GM12878 (cell line): Measurements from ENCODE around the gene INAFM1. TPM values are rescaled to one million over a fixed set of nuclear protein-coding genes. Genes with fewer than 3 reads are reported as not detected.

Experiments used
- ATAC-seq: fragments of 200-7000 bp; cut with Tn5 transposase; 3 replicates; pipeline ENCODE4 v1.9.1; 2020; ENCODE audit warnings: mild to moderate bottlenecking, moderate library complexity
- BruUV-seq: library from RNA; stranded (reverse); fragments of 400-500 nt; replicated peaks from 2 replicates; lab custom pipeline; 2021; lab: Mats Ljungman, UMichigan
- CTCF ChIA-PET: fragments of 300-600 bp; sonication (Branson Sonifier 250); formaldehyde crosslinking; extraction: SDS; loops from one replicate; lab custom pipeline; 2021; ENCODE audit warnings: inconsistent platforms; lab: Yijun Ruan, JAX
- POLR2A ChIA-PET: fragments of 350-600 bp; formaldehyde crosslinking; extraction: SDS; loops from one replicate; lab custom pipeline; 2021; ENCODE audit warnings: inconsistent platforms; lab: Charles Lee
- RAD21 ChIA-PET: fragments of 300-600 bp; sonication (Branson Sonifier 250); formaldehyde crosslinking; loops from one replicate; lab custom pipeline; 2023; ENCODE audit warnings: antibody characterized with exemption; ENCODE audit not compliant: unreplicated experiment; lab: Charles Lee
- SMC1A ChIA-PET: fragments of 300-600 bp; sonication (Branson Sonifier 250); formaldehyde crosslinking; loops from one replicate; lab custom pipeline; 2023; ENCODE audit not compliant: unreplicated experiment, uncharacterized antibody; lab: Charles Lee
- DNase-seq: peaks from one replicate; pipeline ENCODE4 v3.0.0-alpha.2; 2011; ENCODE audit warnings: low read depth, low spot score
- FAIRE-seq: peaks from 3 replicates; lab custom pipeline; 2011; peaks lifted over from hg19 to GRCh38; lab: Jason Lieb, UNC
- H2AFZ ChIP-seq: 2 replicates; pipeline ENCODE4 v1.6.0; 2011; ENCODE audit warnings: low read depth, low read length, control low read depth; ENCODE audit not compliant: control insufficient read depth
- H3K27ac ChIP-seq: 2 replicates; pipeline ENCODE4 v1.5.1; 2011; ENCODE audit warnings: control low read depth; ENCODE audit not compliant: control insufficient read depth, insufficient read depth
- H3K27me3 ChIP-seq, 2 experiments: replicated peaks in 1 of 2; 2 replicates each; pipeline versions ENCODE4 v1.6.0 to v1.6.1; 2011; ENCODE audit warnings: low read length in 1 of 2; ENCODE audit not compliant: control insufficient read depth in 2 of 2, insufficient read depth in 2 of 2
- H3K36me3 ChIP-seq, 2 experiments: 2 replicates each; pipeline ENCODE4 v1.5.1; 2011; ENCODE audit warnings: low read length in 1 of 2; ENCODE audit not compliant: control insufficient read depth in 2 of 2, insufficient read depth in 2 of 2
- H3K4me1 ChIP-seq: 2 replicates; pipeline ENCODE4 v1.6.1; 2011; ENCODE audit warnings: mild to moderate bottlenecking, low read length, moderate library complexity, mixed read lengths; ENCODE audit not compliant: control insufficient read depth, insufficient read depth
- H3K4me2 ChIP-seq: 2 replicates; pipeline ENCODE4 v1.6.0; 2011; ENCODE audit warnings: control low read depth; ENCODE audit not compliant: control insufficient read depth, insufficient read depth
- H3K4me3 ChIP-seq: fragments of 200-600 bp; sonication (generic); 2 replicates; pipeline ENCODE4 v1.5.1; 2016
- H3K79me2 ChIP-seq: 2 replicates; pipeline ENCODE4 v1.6.0; 2011; ENCODE audit warnings: low read length; ENCODE audit not compliant: control insufficient read depth, insufficient read depth
- H3K9ac ChIP-seq: 2 replicates; pipeline ENCODE4 v1.8.0; 2011; ENCODE audit warnings: low read length, control low read depth, mixed read lengths; ENCODE audit not compliant: control insufficient read depth, insufficient read depth
- H3K9me3 ChIP-seq: replicated peaks from 3 replicates; pipeline ENCODE4 v1.5.1; 2011; ENCODE audit warnings: mild to moderate bottlenecking, low read length; ENCODE audit not compliant: control insufficient read depth, insufficient read depth
- H4K20me1 ChIP-seq: 2 replicates; pipeline ENCODE4 v1.6.0; 2011; ENCODE audit not compliant: control insufficient read depth, insufficient read depth
- BACH1 ChIP-seq: fragments of 450-650 bp; IDR thresholded peaks from 2 replicates; pipeline ENCODE4 v1.6.1; 2017; ENCODE audit warnings: mild to moderate bottlenecking, borderline replicate concordance
- BCL11A ChIP-seq: IDR thresholded peaks from 2 replicates; pipeline ENCODE4 v1.6.1; 2011; ENCODE audit warnings: low read depth, low read length
- EZH2 ChIP-seq: IDR thresholded peaks from 2 replicates; pipeline ENCODE4 v1.6.1; 2012; ENCODE audit warnings: low read depth, mild to moderate bottlenecking, control low read depth, inconsistent platforms, low read length, borderline replicate concordance; ENCODE audit not compliant: control insufficient read depth
- KAT2A ChIP-seq: conservative IDR thresholded peaks from 2 replicates; pipeline ENCODE4 v1.6.1; 2011; ENCODE audit warnings: low read depth, low read length; ENCODE audit not compliant: control insufficient read depth
- MTA2 ChIP-seq: fragments of 450-650 bp; IDR thresholded peaks from 2 replicates; pipeline ENCODE4 v1.6.1; 2016; ENCODE audit warnings: low read depth, mild to moderate bottlenecking, moderate library complexity
- MYB ChIP-seq: fragments of 150-350 bp; IDR thresholded peaks from 2 replicates; pipeline ENCODE4 v1.6.1; 2014; ENCODE audit warnings: mild to moderate bottlenecking, low read depth, low read length, borderline replicate concordance
- PBX3 ChIP-seq: IDR thresholded peaks from 2 replicates; pipeline ENCODE4 v1.6.1; 2011; ENCODE audit warnings: mild to moderate bottlenecking, low read depth, low read length, moderate library complexity; ENCODE audit not compliant: insufficient replicate concordance
- TAF1 ChIP-seq: IDR thresholded peaks from 2 replicates; pipeline ENCODE4 v1.6.1; 2011; ENCODE audit warnings: mild to moderate bottlenecking, low read depth, low read length, borderline replicate concordance
- ZZZ3 ChIP-seq: IDR thresholded peaks from 2 replicates; pipeline ENCODE4 v1.6.1; 2011; ENCODE audit warnings: low read depth; ENCODE audit not compliant: control insufficient read depth, insufficient read length
- WGBS: methylation state at CpG from one replicate; pipeline ENCODE4 v1.1.6; 2016; ENCODE audit warnings: low lambda C conversion rate; ENCODE audit not compliant: insufficient replicate concordance, insufficient coverage; ENCODE audit errors: missing lambda C conversion rate; 5-methylcytosine and 5-hydroxymethylcytosine counted together
- in situ Hi-C: fragments of 300-500 bp; cut with MboI; formaldehyde crosslinking; loops from 9 replicates; pipeline ENCODE4 v1.14.3; 2018; ENCODE audit warnings: mixed read lengths
- intact Hi-C: fragments of 100-400 bp; cut with micrococcal nuclease; formaldehyde crosslinking; loops from one replicate; pipeline ENCODE4 v1.14.2; 2022; ENCODE audit not compliant: unreplicated experiment
- polyA plus RNA-seq, 11 experiments: library from polyadenylated mRNA; depleted of rRNA in 4 of 11; unstranded in 6 of 11; stranded (reverse) in 5 of 11; fragments of >200 nt; fragmentation: Nextera tagmentation in 4 of 11; fragmentation: Illumina TruSeq in 1 of 11; extraction: Ambion mirVana in 4 of 11; extraction: Trizol in 1 of 11; gene quantifications; 1 replicate in 1 of 11; 2 replicates in 10 of 11; pipeline versions ENCODE4 v1.2.1 to v1.2.3, GENCODE V29; 2011 to 2016; ENCODE audit warnings: inconsistent platforms in 2 of 11, missing spikeins in 2 of 11, low read depth in 1 of 11
- total RNA-seq, 4 experiments: library from RNA; depleted of rRNA in 3 of 4; stranded (reverse); fragments of >200 nt in 3 of 4; fragmentation: Illumina TruSeq in 1 of 4; extraction: Trizol in 1 of 4; gene quantifications; 2 replicates each; pipeline versions ENCODE4 v1.2.1 to v1.2.3, GENCODE V29; 2013 to 2021
- TF ChIP-seq, protein P1 (sequence below): fragments of 450-650 bp; IDR thresholded peaks from 2 replicates; pipeline ENCODE4 v1.6.1; 2018; ENCODE audit warnings: borderline replicate concordance, mild to moderate bottlenecking; ENCODE audit not compliant: partially characterized antibody
- TF ChIP-seq, protein P2 (sequence below): fragments of 450-650 bp; IDR thresholded peaks from 2 replicates; pipeline ENCODE4 v1.6.1; 2017; ENCODE audit warnings: mild to moderate bottlenecking, low read depth, inconsistent platforms; ENCODE audit not compliant: poor library complexity, severe bottlenecking
- TF ChIP-seq, protein P3 (sequence below): fragments of 450-650 bp; IDR thresholded peaks from 2 replicates; pipeline ENCODE4 v1.6.1; 2014; ENCODE audit warnings: mild to moderate bottlenecking
- TF ChIP-seq, protein P4 (sequence below): IDR thresholded peaks from 2 replicates; pipeline ENCODE4 v1.6.1; 2012; ENCODE audit warnings: mild to moderate bottlenecking, low read depth, low read length

The INAFM1 gene
- total and polyA plus RNA-seq, 10 of the 15 experiments (the other 5 are each of a cell fraction or from before 2014, with no cell fraction given): 0.57 to 6.8 (median 1.1) TPM; not detected in 1

DNA sequence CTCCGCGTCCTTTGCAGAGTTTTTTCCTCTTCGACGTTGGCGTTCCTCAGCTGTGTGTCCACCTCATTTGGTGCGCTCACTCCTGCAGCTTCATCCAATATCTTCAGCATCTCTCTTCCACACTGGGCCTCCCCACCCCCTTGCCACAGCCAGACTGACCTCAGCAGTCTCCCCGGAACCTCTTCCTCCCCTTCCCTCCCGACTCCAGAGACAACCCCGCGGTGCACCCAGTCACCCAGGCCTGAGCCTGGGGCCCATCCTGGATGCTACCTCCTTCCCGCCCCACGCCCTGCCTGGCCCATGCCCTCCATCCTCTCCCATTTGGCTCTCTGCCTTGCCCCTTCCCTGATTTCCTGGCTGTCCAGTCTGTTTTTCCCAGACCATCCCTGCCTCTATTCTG is 49.2 kb downstream of the INAFM1 start:
- 82% methylated on average over 9 of the region's 12 CpGs for WGBS
- no peak overlapping the region for H3K4me3 ChIP-seq
- no TSS peak for BruUV-seq
- H3K79me2 ChIP-seq: no peaks in the 10 kb centered on the region
- no peaks in the 10 kb centered on the region for H3K36me3 ChIP-seq
- no peaks in the 10 kb centered on the region for H4K20me1 ChIP-seq
- no peaks in the 10 kb centered on the region for H3K27me3 ChIP-seq
- SMC1A ChIA-PET: interaction anchor here (1.1 kb wide), 1 partner anchor 25 kb away, joined by 3 read pairs; the partner anchor contains the start of gene DHX34
- RAD21 ChIA-PET: interaction anchor here (1.2 kb wide), 1 partner anchor 25 kb away, joined by 4 read pairs; the partner anchor contains the start of gene DHX34
- no peak for FAIRE-seq
- H3K4me1 ChIP-seq: no peaks in the 10 kb centered on the region
- in situ Hi-C loops: no loop called here
- no peak overlapping the region for H3K9ac ChIP-seq
- intact Hi-C loops: no loop called here
- H3K9me3 ChIP-seq: no peaks in the 10 kb centered on the region; the same call in 2 of the 3 replicates
- CTCF ChIA-PET: no interaction called here
- POLR2A ChIA-PET: no interaction called here
- no peak overlapping the region for H3K4me2 ChIP-seq
- H3K27ac ChIP-seq: no peak overlapping the region
- DNase-seq: no peak
- no peak overlapping the region for H2AFZ ChIP-seq
- no peak for ATAC-seq
- TF ChIP-seq, protein P1, sequence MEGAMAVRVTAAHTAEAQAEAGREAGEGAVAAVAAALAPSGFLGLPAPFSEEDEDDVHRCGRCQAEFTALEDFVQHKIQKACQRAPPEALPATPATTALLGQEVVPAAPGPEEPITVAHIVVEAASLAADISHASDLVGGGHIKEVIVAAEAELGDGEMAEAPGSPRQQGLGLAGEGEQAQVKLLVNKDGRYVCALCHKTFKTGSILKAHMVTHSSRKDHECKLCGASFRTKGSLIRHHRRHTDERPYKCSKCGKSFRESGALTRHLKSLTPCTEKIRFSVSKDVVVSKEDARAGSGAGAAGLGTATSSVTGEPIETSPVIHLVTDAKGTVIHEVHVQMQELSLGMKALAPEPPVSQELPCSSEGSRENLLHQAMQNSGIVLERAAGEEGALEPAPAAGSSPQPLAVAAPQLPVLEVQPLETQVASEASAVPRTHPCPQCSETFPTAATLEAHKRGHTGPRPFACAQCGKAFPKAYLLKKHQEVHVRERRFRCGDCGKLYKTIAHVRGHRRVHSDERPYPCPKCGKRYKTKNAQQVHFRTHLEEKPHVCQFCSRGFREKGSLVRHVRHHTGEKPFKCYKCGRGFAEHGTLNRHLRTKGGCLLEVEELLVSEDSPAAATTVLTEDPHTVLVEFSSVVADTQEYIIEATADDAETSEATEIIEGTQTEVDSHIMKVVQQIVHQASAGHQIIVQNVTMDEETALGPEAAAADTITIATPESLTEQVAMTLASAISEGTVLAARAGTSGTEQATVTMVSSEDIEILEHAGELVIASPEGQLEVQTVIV: no peak
- TF ChIP-seq KAT2A: no peak
- TF ChIP-seq, protein P2, sequence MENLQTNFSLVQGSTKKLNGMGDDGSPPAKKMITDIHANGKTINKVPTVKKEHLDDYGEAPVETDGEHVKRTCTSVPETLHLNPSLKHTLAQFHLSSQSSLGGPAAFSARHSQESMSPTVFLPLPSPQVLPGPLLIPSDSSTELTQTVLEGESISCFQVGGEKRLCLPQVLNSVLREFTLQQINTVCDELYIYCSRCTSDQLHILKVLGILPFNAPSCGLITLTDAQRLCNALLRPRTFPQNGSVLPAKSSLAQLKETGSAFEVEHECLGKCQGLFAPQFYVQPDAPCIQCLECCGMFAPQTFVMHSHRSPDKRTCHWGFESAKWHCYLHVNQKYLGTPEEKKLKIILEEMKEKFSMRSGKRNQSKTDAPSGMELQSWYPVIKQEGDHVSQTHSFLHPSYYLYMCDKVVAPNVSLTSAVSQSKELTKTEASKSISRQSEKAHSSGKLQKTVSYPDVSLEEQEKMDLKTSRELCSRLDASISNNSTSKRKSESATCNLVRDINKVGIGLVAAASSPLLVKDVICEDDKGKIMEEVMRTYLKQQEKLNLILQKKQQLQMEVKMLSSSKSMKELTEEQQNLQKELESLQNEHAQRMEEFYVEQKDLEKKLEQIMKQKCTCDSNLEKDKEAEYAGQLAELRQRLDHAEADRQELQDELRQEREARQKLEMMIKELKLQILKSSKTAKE: no peak
- TF ChIP-seq ZZZ3: no peak
- no peak for TF ChIP-seq TAF1
- TF ChIP-seq, protein P3, sequence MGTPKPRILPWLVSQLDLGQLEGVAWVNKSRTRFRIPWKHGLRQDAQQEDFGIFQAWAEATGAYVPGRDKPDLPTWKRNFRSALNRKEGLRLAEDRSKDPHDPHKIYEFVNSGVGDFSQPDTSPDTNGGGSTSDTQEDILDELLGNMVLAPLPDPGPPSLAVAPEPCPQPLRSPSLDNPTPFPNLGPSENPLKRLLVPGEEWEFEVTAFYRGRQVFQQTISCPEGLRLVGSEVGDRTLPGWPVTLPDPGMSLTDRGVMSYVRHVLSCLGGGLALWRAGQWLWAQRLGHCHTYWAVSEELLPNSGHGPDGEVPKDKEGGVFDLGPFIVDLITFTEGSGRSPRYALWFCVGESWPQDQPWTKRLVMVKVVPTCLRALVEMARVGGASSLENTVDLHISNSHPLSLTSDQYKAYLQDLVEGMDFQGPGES: no peak
- TF ChIP-seq, protein P4, sequence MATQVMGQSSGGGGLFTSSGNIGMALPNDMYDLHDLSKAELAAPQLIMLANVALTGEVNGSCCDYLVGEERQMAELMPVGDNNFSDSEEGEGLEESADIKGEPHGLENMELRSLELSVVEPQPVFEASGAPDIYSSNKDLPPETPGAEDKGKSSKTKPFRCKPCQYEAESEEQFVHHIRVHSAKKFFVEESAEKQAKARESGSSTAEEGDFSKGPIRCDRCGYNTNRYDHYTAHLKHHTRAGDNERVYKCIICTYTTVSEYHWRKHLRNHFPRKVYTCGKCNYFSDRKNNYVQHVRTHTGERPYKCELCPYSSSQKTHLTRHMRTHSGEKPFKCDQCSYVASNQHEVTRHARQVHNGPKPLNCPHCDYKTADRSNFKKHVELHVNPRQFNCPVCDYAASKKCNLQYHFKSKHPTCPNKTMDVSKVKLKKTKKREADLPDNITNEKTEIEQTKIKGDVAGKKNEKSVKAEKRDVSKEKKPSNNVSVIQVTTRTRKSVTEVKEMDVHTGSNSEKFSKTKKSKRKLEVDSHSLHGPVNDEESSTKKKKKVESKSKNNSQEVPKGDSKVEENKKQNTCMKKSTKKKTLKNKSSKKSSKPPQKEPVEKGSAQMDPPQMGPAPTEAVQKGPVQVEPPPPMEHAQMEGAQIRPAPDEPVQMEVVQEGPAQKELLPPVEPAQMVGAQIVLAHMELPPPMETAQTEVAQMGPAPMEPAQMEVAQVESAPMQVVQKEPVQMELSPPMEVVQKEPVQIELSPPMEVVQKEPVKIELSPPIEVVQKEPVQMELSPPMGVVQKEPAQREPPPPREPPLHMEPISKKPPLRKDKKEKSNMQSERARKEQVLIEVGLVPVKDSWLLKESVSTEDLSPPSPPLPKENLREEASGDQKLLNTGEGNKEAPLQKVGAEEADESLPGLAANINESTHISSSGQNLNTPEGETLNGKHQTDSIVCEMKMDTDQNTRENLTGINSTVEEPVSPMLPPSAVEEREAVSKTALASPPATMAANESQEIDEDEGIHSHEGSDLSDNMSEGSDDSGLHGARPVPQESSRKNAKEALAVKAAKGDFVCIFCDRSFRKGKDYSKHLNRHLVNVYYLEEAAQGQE: no peak
- TF ChIP-seq BCL11A: no peak
- TF ChIP-seq PBX3: no peak
- no peak for TF ChIP-seq BACH1
- TF ChIP-seq MTA2: no peak
- no peak for TF ChIP-seq MYB
- no peak for TF ChIP-seq EZH2
